ENCODE measurements around the gene CHIC2.
A peak's percentile ranks its signal among the peaks of the same experiment; 100 is the strongest.

CHIC2 gene

DNA sequence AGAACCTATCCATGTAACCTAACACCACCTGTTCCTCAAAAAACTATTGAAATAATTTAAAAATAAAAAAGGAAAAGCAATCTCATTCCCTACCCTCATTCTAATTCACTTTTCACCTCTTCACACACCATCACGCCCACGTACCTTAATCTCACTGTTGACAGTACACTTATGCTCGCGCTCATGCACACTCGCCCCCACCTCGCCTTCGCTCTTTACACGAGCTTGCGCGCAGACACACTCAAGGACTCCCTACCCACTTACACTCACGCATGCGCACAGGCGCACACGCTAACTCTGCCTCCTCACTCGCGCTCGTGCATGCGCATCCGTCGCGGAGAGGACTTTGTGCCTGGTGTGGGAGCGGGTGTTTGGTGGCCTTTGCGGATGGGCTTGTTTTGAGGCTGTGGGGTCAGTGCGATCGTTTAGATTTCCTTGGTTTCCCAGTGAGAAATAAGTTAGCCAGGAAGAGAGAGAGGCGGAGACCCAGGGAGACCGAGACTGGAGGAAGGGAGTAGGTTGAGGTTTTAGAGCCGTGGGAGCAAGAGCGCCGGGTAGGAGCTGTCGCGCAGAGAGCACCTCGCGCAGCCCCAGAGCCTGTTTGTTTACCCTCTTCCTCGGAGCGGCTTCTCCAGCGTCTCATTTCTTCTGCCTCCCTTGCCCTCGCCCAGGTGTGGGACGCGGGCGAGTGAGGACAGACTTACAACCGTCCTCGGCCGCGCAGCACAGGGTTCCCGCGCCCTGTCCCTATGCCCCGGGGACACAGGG lies 27.4 kb upstream of the CHIC2 start:
- TF ChIP-seq, protein P1, sequence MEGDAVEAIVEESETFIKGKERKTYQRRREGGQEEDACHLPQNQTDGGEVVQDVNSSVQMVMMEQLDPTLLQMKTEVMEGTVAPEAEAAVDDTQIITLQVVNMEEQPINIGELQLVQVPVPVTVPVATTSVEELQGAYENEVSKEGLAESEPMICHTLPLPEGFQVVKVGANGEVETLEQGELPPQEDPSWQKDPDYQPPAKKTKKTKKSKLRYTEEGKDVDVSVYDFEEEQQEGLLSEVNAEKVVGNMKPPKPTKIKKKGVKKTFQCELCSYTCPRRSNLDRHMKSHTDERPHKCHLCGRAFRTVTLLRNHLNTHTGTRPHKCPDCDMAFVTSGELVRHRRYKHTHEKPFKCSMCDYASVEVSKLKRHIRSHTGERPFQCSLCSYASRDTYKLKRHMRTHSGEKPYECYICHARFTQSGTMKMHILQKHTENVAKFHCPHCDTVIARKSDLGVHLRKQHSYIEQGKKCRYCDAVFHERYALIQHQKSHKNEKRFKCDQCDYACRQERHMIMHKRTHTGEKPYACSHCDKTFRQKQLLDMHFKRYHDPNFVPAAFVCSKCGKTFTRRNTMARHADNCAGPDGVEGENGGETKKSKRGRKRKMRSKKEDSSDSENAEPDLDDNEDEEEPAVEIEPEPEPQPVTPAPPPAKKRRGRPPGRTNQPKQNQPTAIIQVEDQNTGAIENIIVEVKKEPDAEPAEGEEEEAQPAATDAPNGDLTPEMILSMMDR (IDR thresholded peaks at IDR 0.05; ENCODE audit: insufficient read depth, low read depth, low read length, missing control alignments), result no peak
- peak; percentile 76 for DNase-seq (ENCODE audit: low read depth)
- peak overlapping the region; percentile 73 for H3K4me3 ChIP-seq (ENCODE audit: low read depth, low read length)

DNA sequence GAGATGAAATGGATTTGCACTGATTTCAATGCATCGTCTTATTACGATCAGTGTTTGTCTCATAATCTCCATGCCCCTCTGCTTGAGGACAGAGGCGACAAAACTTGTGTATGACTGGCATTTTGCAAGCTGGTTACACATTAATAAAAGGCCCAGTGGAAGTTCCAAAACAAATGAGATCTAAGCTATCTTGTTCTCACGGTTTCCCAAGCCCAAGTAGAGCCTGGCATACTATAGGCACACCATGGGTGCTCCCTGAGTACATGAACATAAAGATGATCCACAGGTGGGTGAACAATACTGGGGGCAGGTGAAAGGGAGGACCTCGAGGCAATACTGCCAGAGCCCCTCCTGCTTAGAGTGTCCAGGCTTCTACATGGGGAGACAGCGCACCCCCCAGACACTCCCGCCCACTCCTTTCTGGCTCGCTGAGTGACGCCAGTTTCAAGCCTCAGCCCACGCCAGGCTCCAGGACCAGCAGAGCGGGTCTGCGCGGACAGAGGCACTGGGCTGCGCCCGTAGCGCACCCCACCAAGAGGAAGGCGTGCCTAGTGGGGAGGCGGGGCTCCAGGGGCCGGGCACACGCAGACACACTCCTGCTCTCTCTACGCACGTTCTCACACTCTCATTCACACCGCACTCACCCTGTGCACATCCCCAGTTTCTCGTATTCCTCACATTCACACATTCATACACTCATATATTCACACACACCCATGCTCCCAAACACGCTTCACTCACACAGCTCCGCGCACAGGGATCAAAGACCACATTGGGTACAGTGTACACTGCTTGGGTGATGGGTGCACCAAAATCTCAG lies 26.6 kb upstream of the CHIC2 start:
- TF ChIP-seq, protein P1 (IDR thresholded peaks at IDR 0.05; ENCODE audit: insufficient read depth, low read depth, low read length, missing control alignments), result no peak
- peak; percentile 29 for DNase-seq (ENCODE audit: low read depth)
- H3K4me3 ChIP-seq (ENCODE audit: low read depth, low read length), result peak overlapping the region; percentile 73

GRCh38 chr4:54090404-54090803 lies 26.0 kb upstream of the CHIC2 start:
- no peak overlapping the region for H3K4me3 ChIP-seq (ENCODE audit: low read depth, low read length)
- DNase-seq (ENCODE audit: low read depth), result no peak
- TF ChIP-seq, protein P1 (IDR thresholded peaks at IDR 0.05; ENCODE audit: insufficient read depth, low read depth, low read length, missing control alignments), result no peak

- no peak for DNase-seq (ENCODE audit: low read depth)
- TF ChIP-seq, protein P1 (IDR thresholded peaks at IDR 0.05; ENCODE audit: insufficient read depth, low read depth, low read length, missing control alignments), result no peak
- H3K4me3 ChIP-seq (ENCODE audit: low read depth, low read length), result no peak overlapping the region
Measured at GRCh38 chr4:54089875-54090274, 25.5 kb upstream of the CHIC2 start.

DNA sequence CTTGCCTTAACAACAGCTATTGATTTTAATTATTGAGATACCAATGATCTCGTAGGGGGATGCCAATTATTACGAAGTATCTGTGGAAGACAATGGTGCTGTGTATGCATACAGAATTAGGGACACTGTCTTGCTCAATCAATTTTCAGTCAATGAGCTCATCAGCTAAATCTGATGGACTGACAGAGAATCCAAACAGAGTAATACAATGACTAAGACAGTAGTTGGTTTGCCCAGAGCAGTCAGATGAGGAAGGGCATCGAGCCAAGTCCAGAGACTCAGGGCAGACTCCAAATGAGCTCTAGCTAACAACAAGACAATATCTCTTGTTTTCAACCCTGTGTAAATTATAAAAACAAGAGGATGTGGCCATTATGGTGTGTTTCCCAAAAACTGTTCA lies 20.9 kb upstream of the CHIC2 start:
- H3K4me3 ChIP-seq (ENCODE audit: low read depth, low read length), result no peak overlapping the region
- TF ChIP-seq, protein P1 (IDR thresholded peaks at IDR 0.05; ENCODE audit: insufficient read depth, low read depth, low read length, missing control alignments), result no peak
- DNase-seq (ENCODE audit: low read depth), result no peak

- H3K4me3 ChIP-seq (ENCODE audit: low read depth, low read length), result no peak overlapping the region
- DNase-seq (ENCODE audit: low read depth), result no peak
- TF ChIP-seq, protein P1 (IDR thresholded peaks at IDR 0.05; ENCODE audit: insufficient read depth, low read depth, low read length, missing control alignments), result no peak
Measured at GRCh38 chr4:54082168-54082567, 17.8 kb upstream of the CHIC2 start.
